Measurements from ENCODE around the gene SLC9A2.

Gene SLC9A2

GRCh38 chr2:102677244-102678215, 58.2 kb downstream of the SLC9A2 start:
- no peak for DNase-seq

DNA sequence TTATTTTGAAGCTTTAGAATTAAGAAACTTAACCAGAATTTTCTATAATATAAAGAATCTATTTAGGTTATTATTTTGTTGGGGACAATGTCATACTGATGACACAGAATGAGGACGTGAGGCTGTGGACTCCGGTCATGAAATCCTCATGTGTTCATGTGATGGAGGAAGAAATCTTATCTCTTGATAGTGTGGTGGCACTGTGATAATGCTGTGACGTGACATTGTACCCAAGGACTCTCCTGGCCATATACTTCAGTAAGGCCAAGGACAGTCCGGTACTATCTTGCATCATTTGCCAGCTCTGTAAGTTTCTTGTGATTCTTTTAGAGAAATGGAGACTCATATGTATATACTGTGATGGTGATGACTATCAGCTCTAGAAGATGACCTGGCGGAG, 59.1 kb downstream of the SLC9A2 start:
- no peak for DNase-seq

DNA sequence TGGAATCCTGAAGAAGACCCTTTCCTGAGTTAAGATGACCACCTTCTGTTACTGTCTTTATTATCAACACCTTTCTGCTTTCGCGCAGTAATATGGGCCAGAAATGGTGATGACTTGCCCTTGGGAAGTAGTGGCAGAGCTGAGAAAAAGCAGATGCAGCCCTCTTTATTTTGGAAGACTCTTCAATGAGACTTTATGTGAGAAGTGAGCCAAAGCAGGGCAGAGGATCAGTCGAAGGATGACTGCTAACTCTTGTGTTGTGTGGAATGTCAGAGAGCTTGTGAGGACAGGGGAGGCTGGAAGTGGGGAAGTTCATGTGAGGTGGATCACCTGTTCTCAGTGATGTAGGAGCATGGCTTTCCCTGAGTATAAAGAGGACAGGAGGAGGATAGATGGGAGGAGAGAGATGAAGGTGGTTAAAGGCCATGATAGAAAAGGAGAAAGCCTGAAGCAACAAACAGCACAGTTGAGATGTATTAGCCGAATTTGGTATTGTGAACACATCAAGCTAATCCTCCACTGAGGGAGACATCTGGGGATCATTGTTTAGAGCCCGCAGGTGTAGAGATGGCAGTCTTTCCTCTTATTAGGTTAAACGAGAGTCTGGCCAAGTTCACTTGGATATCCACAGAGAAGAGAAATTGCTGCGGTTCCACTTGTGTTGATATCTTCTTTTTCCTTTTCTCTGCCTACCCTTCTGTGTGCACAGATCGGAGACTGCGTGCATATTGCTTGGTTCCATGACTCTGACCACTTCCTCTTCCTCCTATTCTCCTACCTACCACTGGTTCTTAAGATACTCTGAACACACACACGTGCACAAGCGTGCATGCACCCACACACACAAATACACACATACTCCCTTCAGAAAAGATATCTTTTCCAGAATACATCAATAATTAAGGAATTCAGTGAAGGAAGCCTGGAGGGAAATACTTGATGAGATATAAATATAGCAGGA, 67.4 kb downstream of the SLC9A2 start:
- DNase-seq: no peak

- DNase-seq: no peak
Measured at GRCh38 chr2:102690012-102690411, 70.7 kb downstream of the SLC9A2 start.

DNA sequence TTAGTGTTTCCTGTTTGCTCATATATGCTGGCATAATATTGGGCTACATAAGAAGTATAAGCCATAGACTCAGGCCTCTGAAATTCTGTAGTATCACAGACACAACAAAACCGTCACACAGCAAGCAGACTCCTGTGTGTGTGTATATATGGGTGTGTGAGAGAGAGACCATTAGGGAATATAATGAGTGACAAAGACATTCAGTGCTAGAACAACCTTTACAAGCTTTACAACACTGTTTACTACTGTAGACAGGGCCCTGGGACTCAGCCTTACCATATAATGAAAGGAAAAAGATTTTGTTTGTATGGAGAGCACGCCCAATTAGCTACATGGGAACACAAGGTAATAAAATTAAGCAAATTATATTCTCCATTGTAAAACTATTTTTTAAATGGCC, 77.1 kb downstream of the SLC9A2 start:
- no peak for DNase-seq

DNA sequence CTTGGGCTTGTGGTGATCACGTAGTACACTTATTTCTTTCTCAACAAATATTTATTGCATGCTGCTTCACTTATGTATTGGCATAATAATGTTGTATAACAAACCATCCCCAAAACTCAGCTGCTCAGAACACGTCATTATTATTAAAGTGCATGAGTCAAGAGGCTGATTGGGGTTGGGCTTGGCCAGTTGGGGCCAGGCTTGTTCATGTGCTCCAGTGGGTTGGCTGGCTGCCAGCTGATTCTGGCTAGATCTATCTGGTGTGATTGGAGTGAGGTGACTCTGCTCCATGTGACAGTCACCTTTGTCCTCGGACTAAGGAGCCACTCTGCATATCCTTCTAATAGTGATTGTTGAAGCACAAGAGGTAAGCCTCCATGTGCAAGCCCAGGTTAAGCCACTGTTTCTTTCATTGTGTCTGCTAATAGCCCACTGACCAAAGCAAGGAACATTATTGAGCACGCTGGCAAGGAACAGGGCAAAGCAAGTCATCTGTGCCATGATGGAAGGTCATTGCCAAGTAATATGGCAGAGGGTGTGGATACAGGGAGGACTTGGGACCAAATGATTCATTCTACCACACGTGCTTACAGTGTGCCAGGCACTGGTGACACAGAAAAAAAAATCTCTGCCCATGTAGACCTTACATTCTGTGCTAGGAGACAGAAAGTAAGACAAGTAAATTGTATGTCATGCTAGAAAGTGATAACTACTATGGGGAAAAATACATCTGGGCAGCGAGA, 79.2 kb downstream of the SLC9A2 start:
- DNase-seq: no peak

- no peak for DNase-seq
Measured at GRCh38 chr2:102703305-102703704, 84.0 kb downstream of the SLC9A2 start.

- DNase-seq: no peak
Measured at GRCh38 chr2:102703748-102704147, 84.4 kb downstream of the SLC9A2 start.

- no peak for DNase-seq
Measured at GRCh38 chr2:102704531-102704930, 85.2 kb downstream of the SLC9A2 start.

- DNase-seq: no peak
Measured at GRCh38 chr2:102707796-102708695, 88.7 kb downstream of the SLC9A2 start.

DNA sequence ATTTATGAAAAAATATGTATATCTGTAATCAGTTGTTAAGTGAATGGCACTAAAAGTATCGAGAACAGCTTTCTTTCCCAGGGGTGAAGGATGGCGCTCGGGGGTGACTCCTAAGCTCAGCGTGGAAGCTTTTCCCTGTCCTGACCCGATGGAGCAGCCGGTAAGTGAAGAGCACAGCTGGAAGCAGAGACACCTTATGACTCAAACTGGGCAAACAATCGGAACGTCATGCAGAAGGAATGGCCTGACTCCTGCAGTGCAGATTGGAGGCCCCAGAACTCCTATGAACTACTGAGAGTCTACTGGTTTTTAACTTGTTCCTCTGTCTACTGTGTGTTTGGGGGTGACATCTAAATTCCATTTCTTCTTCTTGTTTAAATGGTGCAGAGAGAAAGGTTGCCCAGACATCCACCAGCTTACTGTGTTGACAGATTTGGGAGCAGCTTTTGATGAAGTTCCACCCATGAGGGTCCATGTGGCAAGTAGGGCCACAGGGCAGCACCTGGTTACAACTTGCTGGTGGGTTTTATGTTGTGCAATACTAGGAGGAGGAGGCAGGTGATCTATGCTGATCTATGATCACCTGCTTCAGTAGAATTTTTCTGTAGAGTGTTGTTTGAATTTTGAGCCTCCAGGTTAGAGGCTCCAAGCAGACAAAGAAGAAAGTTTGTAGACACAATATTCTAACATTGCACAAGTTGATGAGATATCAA, 89.7 kb downstream of the SLC9A2 start:
- DNase-seq: no peak

- no peak for DNase-seq
Measured at GRCh38 chr2:102717308-102718018, 98.1 kb downstream of the SLC9A2 start.

DNA sequence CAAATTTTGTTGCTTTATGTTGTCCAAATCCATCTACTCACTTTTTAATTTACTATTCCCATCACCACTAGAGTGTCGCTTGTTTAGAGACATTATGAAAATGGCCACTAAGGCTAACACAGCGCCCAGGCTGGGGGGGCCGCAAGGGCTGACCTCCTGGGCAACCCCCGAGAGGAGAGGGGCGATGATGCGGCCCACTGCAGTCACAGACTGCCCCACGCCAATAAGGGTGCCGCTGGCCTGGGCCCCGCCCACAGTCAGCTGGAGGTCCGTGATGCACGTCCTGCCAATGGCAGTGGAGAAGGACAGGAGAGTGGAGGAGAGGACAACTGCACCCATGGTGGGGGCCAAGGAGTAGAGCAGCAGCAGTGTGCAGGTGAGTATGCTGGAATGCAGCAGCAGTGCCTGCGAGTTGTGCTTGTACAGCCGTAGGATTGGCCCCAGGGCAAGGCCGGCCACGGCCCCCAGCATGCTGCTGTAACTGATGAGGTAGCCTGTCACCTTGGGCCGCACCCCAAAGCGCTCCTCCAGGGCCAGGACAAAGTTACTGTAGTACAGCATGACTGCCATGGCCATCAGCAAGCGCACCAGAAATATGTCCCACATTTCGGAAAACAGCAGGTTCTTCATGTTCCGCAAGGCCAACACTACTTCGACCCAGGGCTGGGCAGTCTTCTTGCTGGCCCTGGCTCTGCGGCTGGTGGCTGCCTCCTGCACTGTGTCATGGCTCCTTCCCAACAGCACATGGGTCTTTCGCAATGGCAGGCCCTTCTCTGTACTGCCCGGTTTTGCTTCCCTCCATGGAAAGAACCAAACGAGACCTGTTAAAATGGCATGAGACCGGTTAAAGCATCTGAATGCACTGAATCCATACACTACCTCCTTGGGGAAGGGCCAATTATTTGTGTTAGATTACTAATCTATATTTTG, 99.3 kb downstream of the SLC9A2 start:
- DNase-seq: no peak

DNA sequence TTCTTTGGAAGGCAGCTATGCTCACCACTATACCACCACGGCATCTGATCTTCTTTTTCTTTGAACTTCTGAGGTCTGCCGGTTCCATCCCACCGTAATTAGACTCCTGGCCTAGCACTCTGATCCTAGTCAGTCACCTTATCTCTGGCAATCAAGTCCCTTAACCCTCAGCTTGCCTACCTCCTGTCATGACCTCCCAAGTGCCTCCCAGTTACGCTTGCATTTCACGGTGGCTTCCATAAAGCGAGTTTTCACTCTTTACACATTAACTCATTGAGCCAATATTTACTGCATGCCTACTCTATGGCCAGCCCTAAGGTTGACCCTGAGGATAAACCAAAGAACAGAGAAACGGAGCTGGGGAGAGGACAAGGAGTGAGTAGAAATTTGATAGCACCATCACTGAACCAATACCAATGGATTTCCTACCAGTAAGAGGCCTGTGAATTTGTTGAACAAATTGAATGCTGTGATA, 104.7 kb downstream of the SLC9A2 start:
- DNase-seq: no peak

- no peak for DNase-seq
Measured at GRCh38 chr2:102724553-102724952, 105.2 kb downstream of the SLC9A2 start.

DNA sequence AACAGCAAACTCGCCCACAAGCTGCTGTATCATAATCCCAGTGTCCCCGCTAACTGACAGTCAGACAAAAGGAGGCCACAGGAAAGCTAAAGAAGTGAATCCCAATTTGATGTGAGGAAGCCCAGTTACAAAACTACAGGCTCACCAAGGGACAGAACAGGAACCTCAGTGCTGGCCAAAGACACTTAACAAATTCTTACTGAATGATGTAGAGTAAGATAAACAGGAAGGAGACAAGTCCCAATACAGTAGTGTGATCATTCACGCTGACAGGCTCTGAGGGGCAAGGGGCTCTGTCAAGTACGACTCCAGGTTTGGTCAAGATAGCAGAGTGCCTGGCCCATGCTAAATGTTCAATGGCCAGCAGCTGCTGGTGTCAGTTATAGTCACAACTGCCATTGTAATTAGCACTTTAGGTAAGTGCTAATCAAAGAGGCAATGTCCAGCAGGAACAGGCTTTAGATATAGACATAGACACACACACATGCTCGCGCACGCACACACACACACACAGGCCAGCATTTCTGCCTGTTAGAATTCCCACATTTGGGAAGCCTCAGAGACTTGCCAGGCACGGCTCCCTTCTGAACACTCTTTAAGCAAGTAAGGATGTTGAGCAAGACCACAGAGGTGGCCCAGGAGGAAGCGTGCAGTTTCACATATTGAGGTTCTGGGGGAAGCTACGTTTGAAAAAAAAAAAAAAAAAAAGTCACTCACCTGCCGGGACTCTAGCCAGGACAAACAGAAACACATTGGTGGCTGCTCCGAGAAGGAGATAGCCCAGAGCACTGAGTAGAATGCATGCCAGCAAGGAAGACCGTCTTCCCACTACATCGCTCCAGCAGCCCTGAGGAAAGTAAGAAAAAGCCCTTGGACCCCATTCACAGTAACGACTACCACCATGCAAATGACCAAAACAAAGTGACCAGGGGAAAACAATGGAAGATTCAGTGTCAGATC, 107.1 kb downstream of the SLC9A2 start:
- DNase-seq: no peak

- no peak for DNase-seq
Measured at GRCh38 chr2:102735416-102736109, 116.2 kb downstream of the SLC9A2 start.
